ENCODE measurements around the gene TP73.

- TF ChIP-seq POLR2A (IDR thresholded peaks at IDR 0.05) (no peak), CTCF (IDR thresholded peaks at IDR 0.05) (no peak)
These were observed 57.9 kb downstream of the TP73 start for GRCh38 chr1:3710251-3710650.
